Glutamatergic neuron (in vitro differentiated cells): ENCODE results near the gene LMO7. TPM values are rescaled to one million over a fixed set of nuclear protein-coding genes. Genes with fewer than 3 reads are reported as not detected.

ENCODE experiments used
- DNase-seq: peaks from one replicate; pipeline ENCODE4 v3.0.0; 2022
- H3K27ac Mint-ChIP-seq: one replicate; pipeline ENCODE4 v1.8.0; 2020; ENCODE audit warnings: mild to moderate bottlenecking, mixed read lengths, inconsistent platforms; ENCODE audit not compliant: unreplicated experiment
- H3K27me3 Mint-ChIP-seq: one replicate; pipeline ENCODE4 v1.8.0; 2020; ENCODE audit warnings: mild to moderate bottlenecking, moderate library complexity, mixed read lengths, inconsistent platforms; ENCODE audit not compliant: unreplicated experiment
- H3K36me3 Mint-ChIP-seq: one replicate; pipeline ENCODE4 v1.8.0; 2020; ENCODE audit warnings: mild to moderate bottlenecking, mixed read lengths, inconsistent platforms; ENCODE audit not compliant: unreplicated experiment
- H3K4me1 Mint-ChIP-seq: one replicate; pipeline ENCODE4 v1.8.0; 2020; ENCODE audit warnings: mild to moderate bottlenecking, low read depth, mixed read lengths, inconsistent platforms; ENCODE audit not compliant: unreplicated experiment
- H3K4me3 Mint-ChIP-seq: one replicate; pipeline ENCODE4 v1.8.0; 2020; ENCODE audit warnings: mild to moderate bottlenecking, mixed read lengths, inconsistent platforms; ENCODE audit not compliant: unreplicated experiment
- H3K9me3 Mint-ChIP-seq: one replicate; pipeline ENCODE4 v1.8.0; 2020; ENCODE audit warnings: mild to moderate bottlenecking, moderate library complexity, mixed read lengths, inconsistent platforms; ENCODE audit not compliant: unreplicated experiment
- total RNA-seq: library from RNA; stranded (reverse); fragmentation: NEBNext Ultra II Directional; extraction: Animal tissue kit (Norgen Biotek cat#: 25700); gene quantifications from one replicate; pipeline ENCODE4 v1.2.1, GENCODE V29; 2021; ENCODE audit not compliant: unreplicated experiment
- TF ChIP-seq, protein P1 (sequence below): fragments of 200-600 bp; sonication (generic); IDR thresholded peaks from one replicate; pipeline ENCODE4 v1.5.0; 2021; ENCODE audit not compliant: partially characterized antibody, unreplicated experiment

LMO7 gene
- total RNA-seq, 1 donor from 2014 or later = 5.0 TPM

- H3K9me3 Mint-ChIP-seq = no peaks in the 10 kb centered on the region
- DNase-seq = no peak
- no peaks in the 10 kb centered on the region for H3K36me3 Mint-ChIP-seq
- TF ChIP-seq, protein P1, sequence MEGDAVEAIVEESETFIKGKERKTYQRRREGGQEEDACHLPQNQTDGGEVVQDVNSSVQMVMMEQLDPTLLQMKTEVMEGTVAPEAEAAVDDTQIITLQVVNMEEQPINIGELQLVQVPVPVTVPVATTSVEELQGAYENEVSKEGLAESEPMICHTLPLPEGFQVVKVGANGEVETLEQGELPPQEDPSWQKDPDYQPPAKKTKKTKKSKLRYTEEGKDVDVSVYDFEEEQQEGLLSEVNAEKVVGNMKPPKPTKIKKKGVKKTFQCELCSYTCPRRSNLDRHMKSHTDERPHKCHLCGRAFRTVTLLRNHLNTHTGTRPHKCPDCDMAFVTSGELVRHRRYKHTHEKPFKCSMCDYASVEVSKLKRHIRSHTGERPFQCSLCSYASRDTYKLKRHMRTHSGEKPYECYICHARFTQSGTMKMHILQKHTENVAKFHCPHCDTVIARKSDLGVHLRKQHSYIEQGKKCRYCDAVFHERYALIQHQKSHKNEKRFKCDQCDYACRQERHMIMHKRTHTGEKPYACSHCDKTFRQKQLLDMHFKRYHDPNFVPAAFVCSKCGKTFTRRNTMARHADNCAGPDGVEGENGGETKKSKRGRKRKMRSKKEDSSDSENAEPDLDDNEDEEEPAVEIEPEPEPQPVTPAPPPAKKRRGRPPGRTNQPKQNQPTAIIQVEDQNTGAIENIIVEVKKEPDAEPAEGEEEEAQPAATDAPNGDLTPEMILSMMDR = no peak
- no peaks in the 10 kb centered on the region for H3K4me1 Mint-ChIP-seq
- H3K27ac Mint-ChIP-seq = no peak overlapping the region
- H3K4me3 Mint-ChIP-seq = no peak overlapping the region
- H3K27me3 Mint-ChIP-seq = no peaks in the 10 kb centered on the region
Measured at GRCh38 chr13:75801388-75801945, 165.3 kb downstream of the LMO7 start.

DNA sequence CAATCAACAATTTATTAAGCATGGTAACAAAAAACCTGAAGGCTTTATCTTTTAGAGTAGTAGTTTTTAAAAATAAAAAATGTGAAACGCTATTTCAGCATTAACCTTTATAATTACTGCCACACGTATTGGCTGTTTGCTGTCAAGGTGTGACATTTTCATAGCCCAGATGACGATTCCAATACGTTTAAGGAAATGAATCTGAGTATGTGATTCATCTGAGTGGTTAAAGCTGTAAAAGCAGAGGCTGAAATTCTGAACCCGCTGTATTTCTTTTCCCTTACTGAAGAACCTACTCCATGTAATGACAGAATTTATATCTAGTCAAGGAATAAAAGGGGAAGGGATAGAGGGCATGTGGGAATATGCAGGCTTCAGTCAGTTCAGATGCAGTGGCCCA, 166.0 kb downstream of the LMO7 start:
- Mint-ChIP-seq H3K9me3 (no peaks in the 10 kb centered on the region), H3K4me1 (no peaks in the 10 kb centered on the region), H3K27me3 (no peaks in the 10 kb centered on the region), H3K27ac (no peak overlapping the region), H3K4me3 (no peak overlapping the region), H3K36me3 (no peaks in the 10 kb centered on the region)
- TF ChIP-seq, protein P1 = no peak
- DNase-seq = no peak

DNA sequence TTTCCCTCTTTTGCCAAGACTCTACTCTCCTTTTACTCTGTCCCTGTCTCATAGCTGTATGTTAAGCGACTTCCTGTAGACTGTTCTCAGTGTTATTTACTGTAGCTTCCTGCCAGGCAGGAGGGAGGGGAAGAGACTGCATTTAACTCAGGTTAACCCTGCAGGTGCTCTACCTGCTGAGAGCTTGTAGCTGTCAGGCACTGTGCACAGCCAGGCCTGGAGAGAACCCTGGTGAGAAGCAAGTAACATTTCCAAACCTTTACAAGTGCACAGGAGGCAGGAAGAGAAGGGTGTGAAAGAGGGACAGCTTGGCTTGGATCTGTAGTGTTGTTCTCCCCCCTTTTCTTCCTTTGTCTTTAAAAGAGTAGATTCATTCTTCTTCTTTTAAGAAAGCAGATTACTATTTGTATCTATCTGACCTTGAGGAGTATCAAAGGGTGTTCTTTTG, 167.1 kb downstream of the LMO7 start:
- H3K9me3 Mint-ChIP-seq = no peaks in the 10 kb centered on the region
- no peaks in the 10 kb centered on the region for H3K4me1 Mint-ChIP-seq
- no peak overlapping the region for H3K27ac Mint-ChIP-seq
- H3K36me3 Mint-ChIP-seq = no peaks in the 10 kb centered on the region
- TF ChIP-seq, protein P1 = no peak
- H3K4me3 Mint-ChIP-seq = no peak overlapping the region
- no peak for DNase-seq
- H3K27me3 Mint-ChIP-seq = no peaks in the 10 kb centered on the region

GRCh38 chr13:75804054-75804453, 167.9 kb downstream of the LMO7 start:
- DNase-seq = no peak
- TF ChIP-seq, protein P1 = no peak
- Mint-ChIP-seq H3K27ac (no peak overlapping the region), H3K36me3 (no peaks in the 10 kb centered on the region), H3K27me3 (no peaks in the 10 kb centered on the region), H3K4me1 (no peaks in the 10 kb centered on the region), H3K4me3 (no peak overlapping the region), H3K9me3 (no peaks in the 10 kb centered on the region)

GRCh38 chr13:75804605-75805004, 168.5 kb downstream of the LMO7 start:
- Mint-ChIP-seq H3K9me3 (no peaks in the 10 kb centered on the region), H3K27ac (no peak overlapping the region), H3K4me1 (no peaks in the 10 kb centered on the region), H3K27me3 (no peaks in the 10 kb centered on the region), H3K36me3 (no peaks in the 10 kb centered on the region), H3K4me3 (no peak overlapping the region)
- TF ChIP-seq, protein P1 = no peak
- DNase-seq = no peak
